Tibial nerve (tissue), 4 donors: ENCODE results near the gene POTEH. TPM values are rescaled to one million over a fixed set of nuclear protein-coding genes. Genes with fewer than 3 reads are reported as not detected.
"Not testable (repeated sequence)": the region's sequence is repeated elsewhere in the genome, so short reads cannot be mapped to it uniquely, and the experiment has no call there.

Source experiments
- DNase-seq, 2 donors: peaks; one replicate each; pipeline ENCODE4 v3.0.0-alpha.2; 2019; ENCODE audit warnings: low spot score in 2 of 2
- H3K27ac ChIP-seq, 4 donors: fragments of 200-600 bp; sonication (generic) in 3 of 4; one replicate each; pipeline ENCODE4 v1.5.1; 2017 to 2019; ENCODE audit warnings: mild to moderate bottlenecking in 1 of 4
- H3K27me3 ChIP-seq, 2 donors: fragments of 200-600 bp; sonication (generic) in 1 of 2; one replicate each; pipeline versions ENCODE4 v1.5.1 to v1.6.0; 2017 to 2019
- H3K36me3 ChIP-seq, 3 donors: fragments of 200-600 bp; sonication (generic); one replicate each; pipeline ENCODE4 v1.5.1; 2018 to 2019
- H3K4me1 ChIP-seq, 4 donors: fragments of 200-600 bp; sonication (generic) in 3 of 4; one replicate each; pipeline ENCODE4 v1.5.1; 2017 to 2019
- H3K4me3 ChIP-seq, 4 donors: fragments of 200-600 bp; sonication (generic) in 3 of 4; one replicate each; pipeline ENCODE4 v1.5.1; 2017 to 2019; ENCODE audit warnings: mild to moderate bottlenecking in 1 of 4, moderate library complexity in 1 of 4
- H3K9me3 ChIP-seq, 4 donors: fragments of 200-600 bp; sonication (generic) in 3 of 4; one replicate each; pipeline ENCODE4 v1.5.1; 2017 to 2019
- WGBS, 2 donors: methylation state at CpG; one replicate each; pipeline ENCODE4 v1.1.5; 2018; 5-methylcytosine and 5-hydroxymethylcytosine counted together
- total RNA-seq, 4 donors: library from RNA; depleted of rRNA; stranded (reverse); fragments of >200 nt; gene quantifications; one replicate each; pipeline ENCODE4 v1.1.0, GENCODE V29; 2016

The POTEH gene
- not detected for total RNA-seq

DNA sequence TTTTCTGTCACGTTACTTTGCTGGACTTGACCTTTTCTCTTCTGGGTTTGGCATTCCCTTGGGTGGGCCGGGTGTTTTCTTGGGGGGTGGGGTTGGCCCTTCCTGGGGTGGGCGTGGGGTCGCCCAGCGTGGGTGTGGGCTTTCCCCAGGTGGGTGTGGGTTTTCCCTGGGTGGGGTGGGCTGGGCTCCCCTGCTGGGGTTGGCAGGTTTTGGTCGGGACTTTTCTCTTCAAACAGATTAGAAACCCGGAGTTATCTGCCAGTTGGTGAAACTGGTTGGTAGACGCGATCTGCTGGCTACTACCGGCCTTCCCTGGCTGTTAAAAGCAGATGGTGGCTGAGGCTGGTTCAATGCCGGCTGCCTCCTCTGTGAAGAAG, at the start of gene POTEH:
Gene POTEH (plus strand): TSS at position 278 of the 377 bp plus-strand sequence. CDS start 52 bp downstream, at position 330.
- not testable (repeated sequence) for H3K27ac ChIP-seq, H3K9me3 ChIP-seq, H3K36me3 ChIP-seq, H3K4me3 ChIP-seq, H3K27me3 ChIP-seq, H3K4me1 ChIP-seq, DNase-seq
- 60% methylated on average over 2 of the region's 11 CpGs; no CpG with 5 or more reads in 1 of the 2 donors for WGBS, 2 donors

DNA sequence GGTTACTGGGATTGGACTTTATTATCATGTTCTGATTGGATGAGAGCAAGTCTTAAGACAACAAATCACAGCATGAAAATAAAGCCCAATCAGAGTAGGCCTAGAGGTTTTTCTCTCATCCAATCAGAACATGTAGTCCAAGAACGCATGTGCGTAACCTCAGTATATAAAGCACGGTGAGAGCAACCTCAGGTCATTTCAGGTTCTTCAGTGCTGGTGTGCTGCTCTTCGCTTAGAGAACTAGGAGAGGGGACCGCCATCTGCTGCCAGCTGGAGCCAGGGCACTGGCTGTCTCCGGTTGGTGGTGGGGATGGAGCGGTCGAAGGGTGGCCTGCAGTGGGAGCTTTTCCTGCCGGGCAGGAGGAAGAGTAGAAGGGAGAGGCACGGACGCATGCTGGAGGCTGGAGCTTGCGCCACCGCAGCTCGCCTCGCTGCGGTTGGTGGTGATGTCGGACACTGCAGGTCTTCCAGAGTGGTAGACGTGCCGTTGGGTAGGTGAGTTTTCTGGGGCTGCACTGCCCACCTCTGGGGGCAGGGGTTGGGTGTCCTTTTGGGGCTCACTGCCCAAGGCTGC, 47.5 kb upstream of the POTEH start:
- not testable (repeated sequence) for H3K27me3 ChIP-seq, H3K27ac ChIP-seq, H3K9me3 ChIP-seq, H3K36me3 ChIP-seq, H3K4me1 ChIP-seq, H3K4me3 ChIP-seq, DNase-seq
- WGBS, 2 donors, result 78 to 95% methylated on average over 5 to 6 of the region's 19 CpGs

DNA sequence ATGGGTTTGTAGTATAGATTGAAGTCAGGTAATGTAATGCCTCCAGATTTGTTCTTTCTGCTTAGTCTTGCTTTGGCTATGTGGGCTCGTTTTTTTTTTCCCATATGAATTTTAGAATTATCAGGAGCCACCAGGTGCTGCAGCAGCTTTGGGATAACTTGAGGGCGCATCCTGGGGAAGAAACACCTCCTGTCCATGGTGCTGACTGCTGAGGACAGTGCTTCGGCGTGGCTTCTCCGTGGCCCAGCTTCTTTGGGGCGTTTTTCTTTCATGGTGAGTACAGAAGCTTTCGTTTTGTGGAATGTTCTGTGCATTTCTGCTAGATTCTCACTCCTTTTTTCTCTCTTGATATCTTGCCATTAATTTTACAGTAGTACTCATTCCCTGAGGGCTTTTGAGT, 37.9 kb upstream of the POTEH start:
- H3K9me3 ChIP-seq, H3K4me1 ChIP-seq, H3K27me3 ChIP-seq, H3K27ac ChIP-seq, H3K36me3 ChIP-seq, DNase-seq, H3K4me3 ChIP-seq: not testable (repeated sequence)
- WGBS, 2 donors, result 46 to 49% methylated on average over 5 of the region's 7 CpGs

- not testable (repeated sequence) for H3K36me3 ChIP-seq, H3K4me1 ChIP-seq, H3K27me3 ChIP-seq, DNase-seq, H3K9me3 ChIP-seq, H3K4me3 ChIP-seq, H3K27ac ChIP-seq
- WGBS, 2 donors, result 73 to 79% methylated on average over 1 of the region's 6 CpGs
Observed at GRCh38 chr22:15652738-15653137, 37.1 kb upstream of the POTEH start.

GRCh38 chr22:15653241-15653640, 36.6 kb upstream of the POTEH start:
- H3K9me3 ChIP-seq, H3K4me1 ChIP-seq, H3K4me3 ChIP-seq, DNase-seq, H3K27ac ChIP-seq, H3K36me3 ChIP-seq, H3K27me3 ChIP-seq: not testable (repeated sequence)
- 67 to 75% methylated on average over 2 of the region's 2 CpGs for WGBS, 2 donors

DNA sequence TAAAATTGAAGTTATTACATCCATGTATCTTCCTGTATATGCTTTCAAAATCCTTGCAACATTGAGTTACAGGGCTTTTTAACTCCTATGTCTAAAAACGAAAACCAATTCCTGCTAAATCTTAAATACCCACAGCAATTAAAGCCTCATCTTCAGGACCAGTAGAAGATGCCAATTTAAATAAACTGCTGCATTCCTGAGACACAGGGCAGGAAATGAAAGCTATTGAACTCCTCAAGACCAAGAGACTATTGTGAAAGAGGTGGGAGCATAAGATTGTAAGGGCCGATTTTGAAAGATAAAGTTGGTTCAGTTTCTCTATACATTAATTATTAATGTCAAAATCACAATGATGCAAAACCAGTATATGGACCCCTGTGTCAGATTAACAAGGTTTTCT, 28.7 kb upstream of the POTEH start:
- not testable (repeated sequence) for H3K27me3 ChIP-seq, H3K4me1 ChIP-seq, H3K9me3 ChIP-seq, H3K36me3 ChIP-seq, H3K4me3 ChIP-seq, H3K27ac ChIP-seq, DNase-seq
- WGBS, 2 donors, result no CpG with 5 or more reads among the region's 2 CpGs

- not testable (repeated sequence) for DNase-seq, H3K27me3 ChIP-seq, H3K4me3 ChIP-seq, H3K9me3 ChIP-seq, H3K4me1 ChIP-seq, H3K36me3 ChIP-seq, H3K27ac ChIP-seq
- WGBS, 2 donors, result 90% methylated on average over 2 of the region's 3 CpGs; no CpG with 5 or more reads in 1 of the 2 donors
Observed at GRCh38 chr22:15664682-15665081, 25.1 kb upstream of the POTEH start.

GRCh38 chr22:15665478-15665877, 24.3 kb upstream of the POTEH start:
- not testable (repeated sequence) for H3K36me3 ChIP-seq, H3K9me3 ChIP-seq, H3K4me1 ChIP-seq, DNase-seq, H3K27ac ChIP-seq, H3K27me3 ChIP-seq, H3K4me3 ChIP-seq
- WGBS, 2 donors, result 58 to 60% methylated on average over 5 of the region's 5 CpGs

- H3K27me3 ChIP-seq, H3K9me3 ChIP-seq, DNase-seq, H3K27ac ChIP-seq, H3K4me1 ChIP-seq, H3K36me3 ChIP-seq, H3K4me3 ChIP-seq: not testable (repeated sequence)
- no CpG with 5 or more reads among the region's 12 CpGs for WGBS, 2 donors
Observed at GRCh38 chr22:15669430-15669829, 20.4 kb upstream of the POTEH start.

DNA sequence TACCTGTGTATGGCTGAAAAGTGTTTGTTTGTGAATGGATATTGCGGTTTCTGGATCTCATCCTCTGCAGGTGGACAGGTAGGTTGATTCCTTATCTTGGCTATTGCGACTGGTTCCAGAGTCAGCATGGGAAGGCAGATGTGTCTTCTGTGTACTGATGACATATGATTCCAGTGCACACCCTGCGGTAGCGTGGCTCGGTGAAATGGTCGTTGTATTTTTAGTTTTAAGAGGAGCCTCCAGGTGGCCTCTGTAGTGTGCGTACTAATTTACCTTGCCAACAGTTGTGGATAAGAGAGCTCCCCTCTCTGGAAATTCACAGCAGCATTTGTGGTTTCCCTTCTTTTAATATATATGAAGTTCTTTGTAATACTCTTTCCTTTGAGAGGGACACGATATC, 10.1 kb upstream of the POTEH start:
- not testable (repeated sequence) for H3K27me3 ChIP-seq, DNase-seq, H3K4me1 ChIP-seq, H3K9me3 ChIP-seq, H3K36me3 ChIP-seq, H3K27ac ChIP-seq, H3K4me3 ChIP-seq
- 94% methylated on average over 5 of the region's 8 CpGs; no CpG with 5 or more reads in 1 of the 2 donors for WGBS, 2 donors

GRCh38 chr22:15684115-15684514, 5.7 kb upstream of the POTEH start:
- H3K9me3 ChIP-seq, H3K27ac ChIP-seq, H3K4me1 ChIP-seq, DNase-seq, H3K27me3 ChIP-seq, H3K4me3 ChIP-seq, H3K36me3 ChIP-seq: not testable (repeated sequence)
- no CpG with 5 or more reads among the region's 3 CpGs for WGBS, 2 donors

- not testable (repeated sequence) for H3K4me3 ChIP-seq, H3K9me3 ChIP-seq, H3K36me3 ChIP-seq, H3K27ac ChIP-seq, H3K4me1 ChIP-seq, H3K27me3 ChIP-seq, DNase-seq
- WGBS, 2 donors, result no CpG with 5 or more reads among the region's 6 CpGs
Observed at GRCh38 chr22:15684695-15685094, 5.1 kb upstream of the POTEH start.

- H3K4me1 ChIP-seq, H3K9me3 ChIP-seq, H3K27me3 ChIP-seq, H3K4me3 ChIP-seq, H3K36me3 ChIP-seq, H3K27ac ChIP-seq, DNase-seq: not testable (repeated sequence)
- no CpG with 5 or more reads among the region's 4 CpGs for WGBS, 2 donors
Observed at GRCh38 chr22:15685641-15686040, 4.2 kb upstream of the POTEH start.

DNA sequence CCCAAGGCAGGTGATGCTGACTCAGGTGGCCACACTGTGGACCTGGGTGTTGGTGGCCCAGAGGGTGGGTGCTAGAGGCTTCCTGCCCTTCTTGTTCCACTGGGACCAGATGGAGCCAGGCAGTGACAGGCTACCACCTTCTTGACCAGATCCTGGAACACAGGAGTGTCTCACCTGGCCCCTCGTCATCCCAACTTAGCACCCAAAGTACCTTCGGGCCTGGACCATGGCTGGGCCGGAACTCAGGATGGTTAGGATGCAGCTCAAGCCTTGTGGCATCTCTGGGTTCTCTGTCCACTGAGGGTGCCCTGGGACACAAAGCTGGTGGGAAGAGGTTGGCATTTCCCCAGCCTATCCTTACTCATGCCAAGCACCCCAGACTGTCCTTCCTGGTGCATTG, 2.7 kb upstream of the POTEH start:
- not testable (repeated sequence) for H3K4me3 ChIP-seq, H3K36me3 ChIP-seq, H3K27ac ChIP-seq, H3K9me3 ChIP-seq, H3K4me1 ChIP-seq, DNase-seq, H3K27me3 ChIP-seq
- no CpG with 5 or more reads among the region's 3 CpGs for WGBS, 2 donors

- not testable (repeated sequence) for H3K27me3 ChIP-seq, DNase-seq, H3K4me1 ChIP-seq, H3K27ac ChIP-seq, H3K36me3 ChIP-seq, H3K9me3 ChIP-seq, H3K4me3 ChIP-seq
- no CpG with 5 or more reads among the region's 4 CpGs for WGBS, 2 donors
Observed at GRCh38 chr22:15687676-15688075, 2.1 kb upstream of the POTEH start.
